LNCaP clone FGC (cell line): ENCODE data around the gene FGF14.

ENCODE experiments used
- DNase-seq: peaks from one replicate; pipeline ENCODE4 v3.0.0-alpha.2; 2011; ENCODE audit warnings: low read depth
- H3K4me3 ChIP-seq: 2 replicates; pipeline ENCODE4 v1.5.1; 2011; ENCODE audit warnings: mild to moderate bottlenecking, low read depth, low read length, control low read depth
- CTCF ChIP-seq: IDR thresholded peaks from 2 replicates; pipeline ENCODE4 v1.5.1; 2012; ENCODE audit warnings: mild to moderate bottlenecking; ENCODE audit not compliant: control insufficient read depth, insufficient read depth; ENCODE audit errors: extremely low read depth

Gene FGF14

GRCh38 chr13:102326381-102327118, 75.3 kb downstream of the FGF14 start:
- TF ChIP-seq CTCF, result no peak
- DNase-seq, result no peak
- H3K4me3 ChIP-seq, result no peak overlapping the region

- no peak for DNase-seq
- TF ChIP-seq CTCF, result no peak
- no peak overlapping the region for H3K4me3 ChIP-seq
Measured at GRCh38 chr13:102325321-102325720, 76.5 kb downstream of the FGF14 start.

GRCh38 chr13:102323505-102323904, 78.3 kb downstream of the FGF14 start:
- no peak for TF ChIP-seq CTCF
- no peak overlapping the region for H3K4me3 ChIP-seq
- DNase-seq, result no peak

DNA sequence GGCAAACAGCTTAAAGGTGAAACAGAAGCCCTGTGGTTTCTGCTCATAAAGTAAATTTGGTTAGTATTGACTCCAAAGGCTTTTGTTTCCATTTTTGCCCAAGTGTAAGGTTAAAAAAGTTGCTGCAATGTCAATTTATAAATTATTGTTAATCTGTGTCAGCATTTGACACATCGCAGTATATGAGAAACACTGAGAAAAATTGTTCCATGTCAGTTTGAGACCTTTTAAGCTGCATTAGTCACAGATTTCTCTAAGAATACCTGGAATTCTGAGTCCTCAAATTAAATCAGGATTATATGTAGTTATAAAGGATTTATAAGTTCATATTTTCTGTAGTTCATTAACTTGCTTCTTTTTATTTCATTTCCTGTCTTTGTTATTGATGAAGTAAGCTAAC, 78.8 kb downstream of the FGF14 start:
- no peak for TF ChIP-seq CTCF
- DNase-seq, result no peak
- no peak overlapping the region for H3K4me3 ChIP-seq

- TF ChIP-seq CTCF, result no peak
- no peak for DNase-seq
- no peak overlapping the region for H3K4me3 ChIP-seq
Measured at GRCh38 chr13:102322211-102322610, 79.6 kb downstream of the FGF14 start.

- TF ChIP-seq CTCF, result no peak
- DNase-seq, result no peak
- no peak overlapping the region for H3K4me3 ChIP-seq
Measured at GRCh38 chr13:102318233-102318632, 83.6 kb downstream of the FGF14 start.

GRCh38 chr13:102317593-102317992, 84.3 kb downstream of the FGF14 start:
- no peak for DNase-seq
- no peak for TF ChIP-seq CTCF
- no peak overlapping the region for H3K4me3 ChIP-seq
